Measurements from ENCODE around the gene GPX4. TPM values are rescaled to one million over a fixed set of nuclear protein-coding genes. Genes with fewer than 3 reads are reported as not detected.

GPX4 gene
- 347 and 363 TPM in 2 replicates for total RNA-seq (2014; rRNA removed)
- polyA plus RNA-seq (2012): 753 TPM

- DNase-seq (ENCODE audit: low read depth): peak; percentile 99
Measured at GRCh38 chr19:1103708-1104310, at the start of gene GPX4. Gene GPX4, plus strand, starts transcription at chr19:1103994. Its CDS starts 50 bp downstream, at chr19:1104044.

- DNase-seq (ENCODE audit: low read depth): no peak
Measured at GRCh38 chr19:1054102-1055027, 49.4 kb upstream of the GPX4 start.

- DNase-seq (ENCODE audit: low read depth): no peak
Measured at GRCh38 chr19:1055028-1055425, 48.8 kb upstream of the GPX4 start.

GRCh38 chr19:1055886-1056620 is 47.7 kb upstream of the GPX4 start:
- DNase-seq (ENCODE audit: low read depth): no peak

GRCh38 chr19:1057176-1057855 is 46.5 kb upstream of the GPX4 start:
- DNase-seq (ENCODE audit: low read depth): peak; percentile 71

- DNase-seq (ENCODE audit: low read depth): no peak
Measured at GRCh38 chr19:1058112-1058511, 45.7 kb upstream of the GPX4 start.

- DNase-seq (ENCODE audit: low read depth): no peak
Measured at GRCh38 chr19:1060689-1061088, 43.1 kb upstream of the GPX4 start.

- no peak for DNase-seq (ENCODE audit: low read depth)
Measured at GRCh38 chr19:1061987-1062386, 41.8 kb upstream of the GPX4 start.

GRCh38 chr19:1062387-1063029 is 41.3 kb upstream of the GPX4 start:
- DNase-seq (ENCODE audit: low read depth): no peak

- DNase-seq (ENCODE audit: low read depth): no peak
Measured at GRCh38 chr19:1063030-1063908, 40.5 kb upstream of the GPX4 start.

GRCh38 chr19:1063909-1064660 is 39.7 kb upstream of the GPX4 start:
- DNase-seq (ENCODE audit: low read depth): no peak

- no peak for DNase-seq (ENCODE audit: low read depth)
Measured at GRCh38 chr19:1064661-1065605, 38.9 kb upstream of the GPX4 start.

GRCh38 chr19:1065606-1066109 is 38.1 kb upstream of the GPX4 start:
- no peak for DNase-seq (ENCODE audit: low read depth)

- DNase-seq (ENCODE audit: low read depth): no peak
Measured at GRCh38 chr19:1066251-1066747, 37.5 kb upstream of the GPX4 start.

- no peak for DNase-seq (ENCODE audit: low read depth)
Measured at GRCh38 chr19:1066748-1067340, 37.0 kb upstream of the GPX4 start, which contains the start of gene ARHGAP45. Gene ARHGAP45, plus strand, starts transcription at chr19:1067167. Its CDS starts 239 bp downstream, at chr19:1067406.

GRCh38 chr19:1067341-1067957 is 36.3 kb upstream of the GPX4 start:
- no peak for DNase-seq (ENCODE audit: low read depth)

Data from LHCN-M2 (cell line).